ENCODE data around the gene SORL1. TPM values are rescaled to one million over a fixed set of nuclear protein-coding genes. Genes with fewer than 3 reads are reported as not detected.

The SORL1 gene
- total and polyA plus RNA-seq, 2 donors: 7.5 to 53.7 TPM

DNA sequence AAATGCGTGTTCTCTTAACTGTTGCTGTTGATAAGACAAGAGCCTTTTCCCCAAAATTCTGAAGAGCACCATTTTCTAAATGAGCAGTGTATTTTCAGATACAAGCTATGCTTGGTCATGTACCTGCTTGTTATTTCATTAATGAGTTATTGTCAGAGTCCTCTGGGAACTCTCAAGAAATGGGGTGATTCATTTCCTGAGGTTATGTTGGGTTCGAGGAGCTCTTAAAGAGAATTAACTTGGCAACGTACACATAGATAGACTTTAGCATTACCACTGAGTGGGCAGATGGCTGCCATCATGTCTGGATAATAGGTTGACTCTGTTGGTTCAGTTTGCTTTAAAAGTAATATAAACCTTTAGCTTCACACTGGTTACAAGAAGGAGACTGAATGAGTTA, 88.5 kb downstream of the SORL1 start:
- Histone ChIP-seq H3K4me3 (ENCODE audit: low read depth, low read length) (no peak overlapping the region), H3K36me3 (ENCODE audit: insufficient read depth) (peaks cover 3% of the 10 kb centered on the region), H3K27ac (ENCODE audit: low read depth) (no peak overlapping the region), H3K4me1 (ENCODE audit: insufficient read depth) (no peaks in the 10 kb centered on the region)
- DNase-seq (ENCODE audit: extremely low spot score): no peak
- WGBS: 80% methylated on average over 3 of the region's 3 CpGs

DNA sequence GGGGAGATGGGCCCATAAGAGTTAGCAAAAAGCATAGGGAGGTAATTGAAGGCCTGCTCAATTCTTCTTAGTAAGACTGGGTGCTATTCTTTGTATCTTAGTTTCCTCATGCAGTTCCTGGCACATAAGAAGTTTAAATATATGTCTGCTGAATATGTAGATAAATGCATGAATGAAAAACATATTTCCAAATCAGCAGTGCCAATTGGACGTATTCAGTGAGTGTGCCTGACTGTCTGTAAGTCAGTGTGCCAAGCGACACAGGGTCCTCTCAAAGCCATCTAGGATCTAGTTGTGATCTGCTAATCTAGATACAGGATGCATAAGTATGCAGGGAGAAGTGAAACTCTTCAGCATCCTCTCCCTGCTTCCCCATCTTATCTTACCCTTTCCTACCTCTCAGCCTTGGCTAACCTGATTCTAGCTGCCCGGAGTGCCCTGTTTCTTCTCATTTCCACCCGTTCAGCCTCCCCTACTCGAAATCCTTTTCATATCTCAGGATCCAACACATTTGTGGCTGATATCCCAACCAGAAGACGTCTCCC, 91.8 kb downstream of the SORL1 start:
- Histone ChIP-seq H3K36me3 (ENCODE audit: insufficient read depth) (no peaks in the 10 kb centered on the region), H3K4me3 (ENCODE audit: low read depth, low read length) (no peak overlapping the region), H3K4me1 (ENCODE audit: insufficient read depth) (no peaks in the 10 kb centered on the region), H3K27ac (ENCODE audit: low read depth) (no peak overlapping the region)
- no peak for DNase-seq (ENCODE audit: extremely low spot score)
- 91% methylated on average over 6 of the region's 6 CpGs for WGBS

DNA sequence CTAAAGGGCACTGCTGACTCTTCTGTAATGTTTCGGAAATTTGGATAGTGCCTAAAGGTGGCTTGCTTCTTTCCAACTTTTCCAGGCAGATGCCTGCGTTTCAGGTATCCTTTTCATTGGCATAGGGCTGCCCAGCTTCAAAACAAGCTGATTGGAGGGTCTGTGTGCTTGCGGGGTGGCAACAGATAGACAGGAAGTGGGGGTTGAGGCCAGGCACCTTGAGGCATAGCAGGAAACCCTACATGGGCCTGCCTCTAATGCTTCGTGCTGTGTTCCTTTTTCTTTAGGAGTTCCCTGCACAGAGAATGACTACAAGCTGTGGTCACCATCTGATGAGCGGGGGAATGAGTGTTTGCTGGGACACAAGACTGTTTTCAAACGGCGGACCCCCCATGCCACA, 92.8 kb downstream of the SORL1 start:
- DNase-seq (ENCODE audit: extremely low spot score): no peak
- H3K4me1 ChIP-seq (ENCODE audit: insufficient read depth): no peaks in the 10 kb centered on the region
- no peak overlapping the region for H3K27ac ChIP-seq (ENCODE audit: low read depth)
- H3K4me3 ChIP-seq (ENCODE audit: low read depth, low read length): no peak overlapping the region
- 91% methylated on average over 7 of the region's 7 CpGs for WGBS
- H3K36me3 ChIP-seq (ENCODE audit: insufficient read depth): no peaks in the 10 kb centered on the region

DNA sequence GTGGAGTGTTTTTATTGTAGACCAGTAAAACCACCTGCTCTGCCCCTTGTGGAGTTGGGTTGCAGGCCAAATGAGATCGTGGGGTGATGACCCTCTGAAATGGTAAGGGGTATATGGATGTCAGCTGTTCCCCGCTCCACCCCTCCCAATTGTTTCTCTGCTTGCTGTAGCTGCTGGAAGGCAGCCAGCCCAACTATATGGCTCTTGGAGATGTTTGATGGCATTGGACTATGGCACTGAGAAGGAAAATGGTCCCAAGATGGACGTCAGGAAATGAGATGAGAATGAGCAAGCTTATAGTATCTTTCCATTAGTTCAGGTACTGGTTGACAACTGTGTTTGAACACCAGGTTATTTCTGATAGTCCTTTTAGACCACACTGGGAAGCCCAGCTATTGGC, 95.5 kb downstream of the SORL1 start:
- DNase-seq (ENCODE audit: extremely low spot score): no peak
- no peaks in the 10 kb centered on the region for H3K36me3 ChIP-seq (ENCODE audit: insufficient read depth)
- H3K27ac ChIP-seq (ENCODE audit: low read depth): no peak overlapping the region
- no peaks in the 10 kb centered on the region for H3K4me1 ChIP-seq (ENCODE audit: insufficient read depth)
- no peak overlapping the region for H3K4me3 ChIP-seq (ENCODE audit: low read depth, low read length)
- WGBS: 91% methylated on average over 3 of the region's 3 CpGs

DNA sequence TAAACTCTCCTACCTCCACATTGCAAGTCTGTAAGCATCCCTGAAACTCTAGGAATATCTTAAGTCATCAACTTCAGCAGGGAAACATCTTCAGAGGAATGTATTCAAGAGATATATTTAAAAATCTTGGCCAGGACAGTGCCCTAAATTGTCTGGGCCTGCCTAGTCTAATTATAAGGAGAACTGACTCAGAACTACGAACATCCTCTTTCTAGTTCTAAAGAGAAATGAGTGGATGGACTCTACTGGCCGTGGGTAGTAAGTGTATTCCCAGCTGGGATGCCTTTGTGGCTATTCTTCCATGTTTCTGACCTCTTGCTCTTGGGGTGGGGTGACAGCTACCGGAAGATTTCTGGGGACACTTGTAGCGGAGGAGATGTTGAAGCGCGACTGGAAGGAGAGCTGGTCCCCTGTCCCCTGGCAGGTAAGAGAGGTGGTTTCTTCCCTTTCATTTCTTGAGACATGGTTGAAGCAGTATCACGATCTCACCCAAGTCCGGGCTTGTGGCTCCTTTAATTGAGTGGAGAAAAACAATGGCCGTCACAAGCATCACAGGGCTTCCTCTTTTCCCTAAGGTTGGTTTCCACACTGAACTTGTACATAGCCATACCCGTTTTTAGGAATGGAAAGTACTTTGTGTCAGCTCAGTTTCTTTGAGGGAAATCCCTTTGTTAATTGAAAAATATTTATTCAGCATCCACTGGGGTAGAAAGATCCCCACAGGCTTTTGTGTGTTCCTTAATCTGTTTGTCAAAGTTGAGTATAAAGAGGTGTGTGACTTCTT, 98.3 kb downstream of the SORL1 start:
- WGBS: 86% methylated on average over 10 of the region's 10 CpGs
- no peak for DNase-seq (ENCODE audit: extremely low spot score)
- Histone ChIP-seq H3K4me1 (ENCODE audit: insufficient read depth) (no peaks in the 10 kb centered on the region), H3K4me3 (ENCODE audit: low read depth, low read length) (no peak overlapping the region), H3K36me3 (ENCODE audit: insufficient read depth) (no peaks in the 10 kb centered on the region), H3K27ac (ENCODE audit: low read depth) (no peak overlapping the region)

DNA sequence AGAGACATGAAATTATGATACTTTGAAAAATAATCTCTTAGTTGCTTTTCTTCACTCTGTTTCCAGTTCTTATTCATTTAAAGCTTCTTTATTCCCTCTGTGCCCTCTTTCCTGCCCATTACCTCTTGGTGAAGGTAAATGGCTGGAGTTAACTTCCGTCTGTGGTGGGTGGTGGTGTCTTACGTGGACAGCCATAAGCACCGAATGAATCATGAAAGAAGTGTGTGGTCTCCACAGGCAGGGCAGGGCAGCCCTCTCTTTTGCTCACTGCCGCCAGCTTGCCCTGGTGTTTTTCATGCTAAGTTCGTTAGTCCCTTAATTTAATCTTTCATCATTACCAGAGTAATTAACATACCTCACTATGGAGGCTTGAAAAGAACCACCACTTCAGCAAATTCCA, 99.3 kb downstream of the SORL1 start:
- WGBS: 91% methylated on average over 5 of the region's 5 CpGs

DNA sequence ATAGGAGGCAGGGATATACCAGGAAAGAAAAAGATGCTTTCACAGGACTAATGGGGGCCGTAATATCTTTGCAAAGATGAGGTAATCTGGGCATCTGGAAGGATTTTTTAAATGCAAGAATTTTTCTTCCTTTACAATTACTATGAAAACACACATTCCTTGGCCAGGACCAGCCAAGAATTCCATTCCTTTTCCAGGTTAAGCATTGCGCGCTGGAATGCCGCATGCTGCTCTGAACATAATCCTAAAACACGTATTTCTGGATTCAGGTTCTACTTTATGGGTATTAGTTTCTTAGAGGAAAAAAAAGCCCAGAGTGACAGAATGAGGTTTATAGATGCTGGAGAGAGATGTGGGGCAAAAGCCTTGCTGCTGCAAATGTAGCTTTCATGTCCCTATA, 100.0 kb downstream of the SORL1 start:
- no peak for DNase-seq (ENCODE audit: extremely low spot score)
- H3K4me1 ChIP-seq (ENCODE audit: insufficient read depth): no peaks in the 10 kb centered on the region
- H3K27ac ChIP-seq (ENCODE audit: low read depth): no peak overlapping the region
- no peak overlapping the region for H3K4me3 ChIP-seq (ENCODE audit: low read depth, low read length)
- no peaks in the 10 kb centered on the region for H3K36me3 ChIP-seq (ENCODE audit: insufficient read depth)
- WGBS: 80% methylated on average over 5 of the region's 5 CpGs

More for the DNA sequence above, 99.3 kb downstream of the SORL1 start:
- Histone ChIP-seq H3K36me3 (ENCODE audit: insufficient read depth) (no peaks in the 10 kb centered on the region), H3K4me1 (ENCODE audit: insufficient read depth) (no peaks in the 10 kb centered on the region), H3K27ac (ENCODE audit: low read depth) (no peak overlapping the region), H3K4me3 (ENCODE audit: low read depth, low read length) (no peak overlapping the region)
- DNase-seq (ENCODE audit: extremely low spot score): no peak

DNA sequence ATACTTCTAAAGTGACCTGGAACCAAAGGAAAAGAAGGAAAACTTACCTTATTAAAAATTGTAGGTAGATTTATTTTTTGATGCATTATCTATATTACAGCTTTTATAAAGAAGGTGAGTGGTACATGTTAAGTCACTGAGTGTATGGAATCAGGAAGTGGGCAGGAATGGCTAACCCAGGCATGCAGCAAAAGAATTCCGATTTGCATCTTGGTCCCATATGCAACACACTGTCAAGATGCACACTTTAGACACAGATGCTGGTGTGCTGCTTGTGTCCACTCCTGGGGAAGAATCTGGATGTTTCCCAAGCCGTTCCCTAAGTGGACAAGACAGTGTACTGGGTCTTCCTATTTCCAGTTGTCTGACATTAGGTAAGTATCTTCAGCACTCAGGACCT, 100.5 kb downstream of the SORL1 start:
- WGBS: 72% methylated on average over 2 of the region's 2 CpGs
- Histone ChIP-seq H3K4me3 (ENCODE audit: low read depth, low read length) (no peak overlapping the region), H3K4me1 (ENCODE audit: insufficient read depth) (no peaks in the 10 kb centered on the region), H3K27ac (ENCODE audit: low read depth) (no peak overlapping the region), H3K36me3 (ENCODE audit: insufficient read depth) (no peaks in the 10 kb centered on the region)
- DNase-seq (ENCODE audit: extremely low spot score): no peak

DNA sequence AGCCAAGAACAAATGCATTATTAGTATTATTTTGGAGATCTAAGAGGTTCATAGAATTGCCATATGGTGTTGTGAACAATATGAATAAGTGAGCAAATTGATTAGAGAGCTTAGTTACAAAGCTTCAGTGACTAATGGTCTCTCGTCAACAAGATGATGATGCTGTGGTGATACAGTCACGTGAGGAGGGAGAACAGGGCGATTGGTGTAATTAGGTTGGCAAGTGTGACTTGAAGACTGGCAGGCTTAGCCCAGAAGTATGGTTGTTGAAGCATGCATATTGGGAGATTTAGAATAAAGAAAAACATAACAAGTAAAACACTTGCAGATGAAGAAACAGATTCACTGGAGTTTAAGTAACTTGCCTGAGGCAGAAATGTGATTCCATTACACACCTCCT, 101.3 kb downstream of the SORL1 start:
- Histone ChIP-seq H3K4me1 (ENCODE audit: insufficient read depth) (no peaks in the 10 kb centered on the region), H3K27ac (ENCODE audit: low read depth) (no peak overlapping the region), H3K4me3 (ENCODE audit: low read depth, low read length) (no peak overlapping the region), H3K36me3 (ENCODE audit: insufficient read depth) (no peaks in the 10 kb centered on the region)
- 83% methylated on average over 3 of the region's 3 CpGs for WGBS
- no peak for DNase-seq (ENCODE audit: extremely low spot score)

DNA sequence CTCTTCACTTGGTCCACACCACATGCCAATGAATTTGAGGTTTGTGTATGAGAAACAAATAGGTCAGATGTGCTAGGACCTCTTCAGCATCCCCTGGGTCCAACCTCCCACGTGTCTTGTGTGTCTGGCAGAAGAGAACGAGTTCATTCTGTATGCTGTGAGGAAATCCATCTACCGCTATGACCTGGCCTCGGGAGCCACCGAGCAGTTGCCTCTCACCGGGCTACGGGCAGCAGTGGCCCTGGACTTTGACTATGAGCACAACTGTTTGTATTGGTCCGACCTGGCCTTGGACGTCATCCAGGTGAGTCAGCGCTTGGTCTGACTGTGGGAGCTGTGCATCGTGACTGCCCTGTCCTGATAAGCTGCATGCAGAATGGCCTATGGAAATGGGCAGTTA, 101.7 kb downstream of the SORL1 start:
- Histone ChIP-seq H3K36me3 (ENCODE audit: insufficient read depth) (no peaks in the 10 kb centered on the region), H3K27ac (ENCODE audit: low read depth) (no peak overlapping the region), H3K4me3 (ENCODE audit: low read depth, low read length) (no peak overlapping the region), H3K4me1 (ENCODE audit: insufficient read depth) (no peaks in the 10 kb centered on the region)
- 82% methylated on average over 11 of the region's 11 CpGs for WGBS
- no peak for DNase-seq (ENCODE audit: extremely low spot score)

DNA sequence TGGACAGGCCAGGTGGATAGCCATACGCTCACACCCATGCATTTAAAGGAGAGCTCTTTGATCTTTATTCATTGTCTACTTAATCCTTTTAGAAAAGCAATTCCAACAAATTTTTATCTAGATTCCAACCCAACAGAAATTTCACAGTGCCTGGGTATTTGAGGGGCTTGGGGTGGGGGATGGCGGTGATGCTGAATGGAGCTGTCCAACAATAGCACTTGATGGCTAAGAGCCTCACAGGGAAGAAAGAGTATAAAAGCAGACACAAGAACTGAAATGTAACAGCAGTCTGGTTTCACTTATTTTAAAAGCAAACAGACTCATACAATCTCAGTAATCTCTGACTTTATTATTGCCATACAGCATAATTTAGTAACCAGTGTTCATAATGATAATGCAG, 102.4 kb downstream of the SORL1 start:
- Histone ChIP-seq H3K4me3 (ENCODE audit: low read depth, low read length) (no peak overlapping the region), H3K27ac (ENCODE audit: low read depth) (no peak overlapping the region), H3K36me3 (ENCODE audit: insufficient read depth) (no peaks in the 10 kb centered on the region), H3K4me1 (ENCODE audit: insufficient read depth) (no peaks in the 10 kb centered on the region)
- 91% methylated on average over 2 of the region's 2 CpGs for WGBS
- DNase-seq (ENCODE audit: extremely low spot score): no peak

DNA sequence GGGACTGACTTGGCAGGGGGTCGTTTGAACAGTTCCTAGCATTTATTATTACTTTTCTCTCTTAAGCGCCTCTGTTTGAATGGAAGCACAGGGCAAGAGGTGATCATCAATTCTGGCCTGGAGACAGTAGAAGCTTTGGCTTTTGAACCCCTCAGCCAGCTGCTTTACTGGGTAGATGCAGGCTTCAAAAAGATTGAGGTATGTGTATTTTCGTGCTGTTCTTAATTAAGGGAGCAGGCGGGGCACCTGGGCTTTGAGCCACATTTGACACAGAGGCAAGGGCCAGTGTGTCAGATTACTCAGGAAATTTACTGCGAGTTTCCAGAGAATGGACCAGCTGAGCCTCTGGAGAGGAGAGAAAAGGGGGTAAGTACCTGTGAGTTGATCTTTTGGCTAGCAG, 103.0 kb downstream of the SORL1 start:
- Histone ChIP-seq H3K4me1 (ENCODE audit: insufficient read depth) (no peaks in the 10 kb centered on the region), H3K4me3 (ENCODE audit: low read depth, low read length) (no peak overlapping the region), H3K27ac (ENCODE audit: low read depth) (no peak overlapping the region), H3K36me3 (ENCODE audit: insufficient read depth) (no peaks in the 10 kb centered on the region)
- no peak for DNase-seq (ENCODE audit: extremely low spot score)
- 61% methylated on average over 5 of the region's 5 CpGs for WGBS

DNA sequence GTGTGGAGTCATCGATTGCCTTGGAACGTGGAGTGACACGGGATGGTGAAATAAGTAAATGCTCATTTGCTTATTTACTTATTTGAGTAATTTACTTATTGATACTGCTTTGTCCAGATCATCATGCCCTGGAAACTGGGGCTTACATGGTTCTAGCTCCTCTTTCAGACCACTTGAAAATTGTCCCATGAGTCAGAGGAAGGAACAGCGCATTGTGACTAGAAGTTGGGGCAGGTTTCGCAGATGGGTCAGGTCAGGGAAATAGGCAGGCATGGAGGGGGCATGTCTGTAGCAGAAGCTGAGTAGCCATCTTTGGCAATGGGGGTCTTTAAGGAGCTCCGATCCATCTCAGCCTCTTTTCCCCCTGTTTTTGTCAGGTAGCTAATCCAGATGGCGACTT, 104.8 kb downstream of the SORL1 start:
- DNase-seq (ENCODE audit: extremely low spot score): no peak
- Histone ChIP-seq H3K4me1 (ENCODE audit: insufficient read depth) (no peaks in the 10 kb centered on the region), H3K4me3 (ENCODE audit: low read depth, low read length) (no peak overlapping the region), H3K36me3 (ENCODE audit: insufficient read depth) (no peaks in the 10 kb centered on the region), H3K27ac (ENCODE audit: low read depth) (no peak overlapping the region)
- 98% methylated on average over 7 of the region's 7 CpGs for WGBS

DNA sequence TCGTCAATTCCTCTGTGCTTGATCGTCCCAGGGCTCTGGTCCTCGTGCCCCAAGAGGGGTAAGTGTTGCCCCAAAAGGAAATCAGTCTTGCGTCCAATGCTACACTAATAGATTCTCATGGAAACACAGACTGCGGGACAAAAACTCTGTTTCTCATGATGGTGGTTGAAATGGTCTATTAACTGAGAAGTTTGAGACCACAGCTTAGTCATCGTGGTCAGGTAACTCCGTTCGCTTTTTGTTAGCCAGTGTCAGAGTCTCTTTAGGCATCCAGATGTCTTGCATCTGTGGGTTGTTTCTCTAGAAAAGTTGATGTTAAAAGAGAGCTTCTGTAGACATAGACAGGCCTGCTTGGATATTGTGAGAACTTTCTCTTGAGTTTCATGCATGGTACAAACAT, 105.2 kb downstream of the SORL1 start:
- Histone ChIP-seq H3K4me3 (ENCODE audit: low read depth, low read length) (no peak overlapping the region), H3K27ac (ENCODE audit: low read depth) (no peak overlapping the region), H3K4me1 (ENCODE audit: insufficient read depth) (no peaks in the 10 kb centered on the region), H3K36me3 (ENCODE audit: insufficient read depth) (no peaks in the 10 kb centered on the region)
- no peak for DNase-seq (ENCODE audit: extremely low spot score)
- 84% methylated on average over 8 of the region's 8 CpGs for WGBS
